ENCODE results near the gene CDC14A. TPM values are rescaled to one million over a fixed set of nuclear protein-coding genes. Genes with fewer than 3 reads are reported as not detected.

Gene CDC14A
- total and polyA plus RNA-seq, 9 donors = 3.8 to 6.6 (median 4.6) TPM

DNA sequence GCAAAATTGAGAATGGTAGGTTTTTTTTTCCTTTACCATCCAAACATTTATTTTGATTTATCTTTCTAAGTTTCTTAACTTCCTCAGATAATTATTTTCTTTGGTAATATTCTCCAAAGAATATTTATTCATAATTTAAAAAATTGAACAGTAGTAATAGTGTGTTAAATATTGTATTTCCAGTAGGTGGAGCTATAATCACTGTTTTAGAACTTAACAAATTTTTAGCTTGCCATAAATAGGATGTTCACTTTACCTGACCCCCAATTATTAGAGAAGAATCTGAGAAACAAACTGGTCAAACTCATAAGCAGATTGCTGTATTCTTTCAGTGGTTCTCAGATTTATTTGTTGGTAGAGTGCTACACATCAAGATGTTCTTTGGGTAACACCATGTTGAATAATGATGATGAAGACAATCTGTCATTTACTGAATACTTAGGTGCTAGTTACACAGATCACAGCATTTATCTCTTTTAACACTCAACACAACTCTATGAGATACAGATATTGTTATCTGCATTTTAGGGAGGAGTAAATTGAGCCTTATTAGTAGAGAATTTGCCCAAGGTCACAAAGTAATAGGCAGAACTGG lies 103.3 kb downstream of the CDC14A start:
- Histone ChIP-seq H3K9me3 (replicated peaks; ENCODE audit: control insufficient read depth, low read depth, low read length) (no peaks in the 10 kb centered on the region), H3K4me3 (ENCODE audit: low read length) (no peak overlapping the region), H3K4me1 (ENCODE audit: control insufficient read depth, insufficient read depth, low read length) (no peaks in the 10 kb centered on the region), H3K27ac (ENCODE audit: low read length) (no peak overlapping the region), H3K36me3 (ENCODE audit: control insufficient read depth, insufficient read depth, low read length) (peaks cover 4% of the 10 kb centered on the region), H3K27me3 (ENCODE audit: control insufficient read depth, insufficient read depth, low read length) (no peaks in the 10 kb centered on the region)
- no peak for DNase-seq

DNA sequence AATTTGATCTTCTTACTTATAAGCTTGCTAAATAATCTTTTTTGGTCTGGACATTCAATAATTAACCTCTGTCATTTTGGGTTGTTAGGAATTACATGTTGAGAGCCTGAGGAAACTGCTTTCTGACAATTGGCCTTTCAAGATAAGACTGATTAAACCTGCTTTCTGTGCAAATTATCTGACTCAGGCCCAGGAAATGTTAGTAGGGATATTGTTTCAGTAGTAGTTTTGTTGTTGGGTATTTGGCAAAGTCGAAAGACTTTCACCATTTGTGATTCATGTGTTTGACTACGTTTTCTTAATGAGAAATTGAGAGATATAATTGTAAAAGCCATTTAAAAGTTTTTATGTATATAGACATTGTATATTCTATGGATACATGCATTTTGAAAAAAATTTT lies 104.6 kb downstream of the CDC14A start:
- H3K9me3 ChIP-seq (replicated peaks; ENCODE audit: control insufficient read depth, low read depth, low read length) = no peaks in the 10 kb centered on the region
- WGBS (ENCODE audit: insufficient coverage) = no CpG with 5 or more reads among the region's 2 CpGs
- H3K27ac ChIP-seq (ENCODE audit: low read length) = no peak overlapping the region
- H3K4me3 ChIP-seq (ENCODE audit: low read length) = no peak overlapping the region
- no peak for DNase-seq
- peaks cover 8% of the 10 kb centered on the region for H3K4me1 ChIP-seq (ENCODE audit: control insufficient read depth, insufficient read depth, low read length)
- no peaks in the 10 kb centered on the region for H3K36me3 ChIP-seq (ENCODE audit: control insufficient read depth, insufficient read depth, low read length)
- H3K27me3 ChIP-seq (ENCODE audit: control insufficient read depth, insufficient read depth, low read length) = no peaks in the 10 kb centered on the region

DNA sequence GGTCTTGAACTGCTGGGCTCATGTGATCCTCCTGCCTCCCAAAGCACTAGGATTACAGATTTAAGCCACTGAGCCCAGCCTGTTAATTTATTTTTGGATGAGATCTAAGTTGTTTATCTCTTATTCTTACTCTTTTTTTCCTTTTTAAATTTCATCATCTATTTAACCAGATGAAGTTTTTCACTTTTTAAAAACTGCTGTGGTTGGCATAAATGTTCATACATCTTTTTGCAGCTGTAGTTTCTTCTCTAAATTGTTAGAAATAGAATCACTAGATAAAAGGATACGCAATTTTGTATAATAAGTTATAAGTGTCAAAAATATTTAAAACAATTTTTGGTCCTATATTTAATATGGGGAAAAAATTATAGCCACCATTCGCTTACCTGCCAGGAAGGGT lies 105.4 kb downstream of the CDC14A start:
- H3K4me3 ChIP-seq (ENCODE audit: low read length) = no peak overlapping the region
- H3K36me3 ChIP-seq (ENCODE audit: control insufficient read depth, insufficient read depth, low read length) = peaks cover 4% of the 10 kb centered on the region
- DNase-seq = no peak
- WGBS (ENCODE audit: insufficient coverage) = no CpG with 5 or more reads among the region's 2 CpGs
- no peaks in the 10 kb centered on the region for H3K9me3 ChIP-seq (replicated peaks; ENCODE audit: control insufficient read depth, low read depth, low read length)
- H3K27ac ChIP-seq (ENCODE audit: low read length) = no peak overlapping the region
- H3K27me3 ChIP-seq (ENCODE audit: control insufficient read depth, insufficient read depth, low read length) = no peaks in the 10 kb centered on the region
- peaks cover 8% of the 10 kb centered on the region for H3K4me1 ChIP-seq (ENCODE audit: control insufficient read depth, insufficient read depth, low read length)

DNA sequence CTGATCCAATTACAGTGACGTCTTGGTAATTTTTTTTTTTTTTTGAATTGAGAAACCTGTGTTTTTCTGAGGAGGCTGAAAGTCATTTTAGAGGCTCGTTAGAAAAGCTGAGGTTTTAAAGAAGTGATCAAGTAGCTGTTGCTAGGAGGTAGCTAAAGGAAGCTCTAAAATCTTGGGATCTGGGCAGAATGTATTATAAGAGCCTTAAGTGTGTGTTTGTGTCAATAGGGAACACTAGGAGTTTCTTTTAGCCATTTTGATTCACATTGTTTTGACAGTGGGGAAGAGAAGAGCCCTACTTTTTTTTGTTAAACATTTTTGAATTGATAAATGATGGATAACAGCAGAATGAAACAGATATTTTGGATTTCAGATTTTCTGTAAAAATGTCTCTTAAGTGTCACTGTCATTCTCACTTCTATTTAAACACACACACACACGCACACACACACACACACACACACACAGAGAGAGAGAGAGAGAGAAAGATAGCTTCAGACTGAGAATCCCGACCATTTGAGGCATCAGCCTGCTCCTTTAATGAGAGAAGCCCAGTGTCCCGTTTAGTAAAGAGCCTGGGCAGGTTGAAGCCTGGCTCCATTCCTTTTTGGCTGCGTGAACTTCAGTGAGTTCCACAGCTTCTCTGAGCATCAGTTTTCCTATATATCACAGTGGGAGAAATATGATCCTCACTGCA lies 106.5 kb downstream of the CDC14A start:
- no peak overlapping the region for H3K27ac ChIP-seq (ENCODE audit: low read length)
- DNase-seq = no peak
- WGBS (ENCODE audit: insufficient coverage) = 57% methylated on average over 2 of the region's 6 CpGs
- peaks cover 4% of the 10 kb centered on the region for H3K36me3 ChIP-seq (ENCODE audit: control insufficient read depth, insufficient read depth, low read length)
- H3K9me3 ChIP-seq (replicated peaks; ENCODE audit: control insufficient read depth, low read depth, low read length) = no peaks in the 10 kb centered on the region
- peaks cover 8% of the 10 kb centered on the region for H3K4me1 ChIP-seq (ENCODE audit: control insufficient read depth, insufficient read depth, low read length)
- H3K4me3 ChIP-seq (ENCODE audit: low read length) = no peak overlapping the region
- no peaks in the 10 kb centered on the region for H3K27me3 ChIP-seq (ENCODE audit: control insufficient read depth, insufficient read depth, low read length)

DNA sequence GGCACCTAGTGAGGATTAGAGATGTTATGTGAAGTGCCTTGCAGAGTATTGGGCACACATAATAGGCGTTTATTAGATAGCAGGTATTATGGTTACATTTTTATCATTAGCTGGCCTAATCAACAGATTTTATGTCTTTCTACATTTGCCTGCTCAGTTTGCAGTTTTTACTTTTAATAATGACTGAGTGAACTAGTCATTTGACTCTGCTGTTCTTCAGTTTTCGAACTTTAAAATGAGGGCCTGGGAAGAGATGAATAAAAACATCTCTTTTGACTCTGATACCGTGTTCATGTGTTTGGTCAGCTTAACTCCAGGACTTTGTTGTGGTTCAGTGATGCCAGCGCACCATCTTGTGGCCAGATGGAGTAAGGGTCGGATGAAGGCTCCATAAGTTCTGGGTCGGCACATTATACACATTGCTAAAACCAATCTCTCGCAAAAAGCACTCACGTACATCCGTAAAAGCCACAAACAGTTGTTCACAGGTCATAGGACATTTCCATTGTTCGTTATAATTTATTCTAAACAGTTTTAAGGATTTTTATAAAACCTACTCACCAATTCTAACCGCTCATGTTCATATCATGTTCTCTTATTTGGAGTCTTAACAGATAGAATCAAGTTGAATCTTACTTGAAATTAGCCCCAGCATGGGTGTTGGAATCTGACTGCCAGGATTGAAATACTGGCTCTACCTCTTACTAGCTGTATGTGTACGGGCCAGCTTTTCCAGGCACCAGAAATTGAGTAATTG lies 107.2 kb downstream of the CDC14A start:
- Histone ChIP-seq H3K9me3 (replicated peaks; ENCODE audit: control insufficient read depth, low read depth, low read length) (no peaks in the 10 kb centered on the region), H3K36me3 (ENCODE audit: control insufficient read depth, insufficient read depth, low read length) (peaks cover 4% of the 10 kb centered on the region), H3K4me3 (ENCODE audit: low read length) (no peak overlapping the region), H3K27ac (ENCODE audit: low read length) (no peak overlapping the region), H3K4me1 (ENCODE audit: control insufficient read depth, insufficient read depth, low read length) (peaks cover 8% of the 10 kb centered on the region), H3K27me3 (ENCODE audit: control insufficient read depth, insufficient read depth, low read length) (no peaks in the 10 kb centered on the region)
- WGBS (ENCODE audit: insufficient coverage) = 0% methylated on average over 3 of the region's 12 CpGs
- DNase-seq = peak; percentile 90

- H3K27ac ChIP-seq (ENCODE audit: low read length) = peak overlapping the region; percentile 69
- H3K9me3 ChIP-seq (replicated peaks; ENCODE audit: control insufficient read depth, low read depth, low read length) = no peaks in the 10 kb centered on the region
- 31% methylated on average over 2 of the region's 4 CpGs for WGBS (ENCODE audit: insufficient coverage)
- H3K4me3 ChIP-seq (ENCODE audit: low read length) = no peak overlapping the region
- peaks cover 4% of the 10 kb centered on the region for H3K36me3 ChIP-seq (ENCODE audit: control insufficient read depth, insufficient read depth, low read length)
- peak; percentile 93 for DNase-seq
- no peaks in the 10 kb centered on the region for H3K27me3 ChIP-seq (ENCODE audit: control insufficient read depth, insufficient read depth, low read length)
- peaks cover 8% of the 10 kb centered on the region for H3K4me1 ChIP-seq (ENCODE audit: control insufficient read depth, insufficient read depth, low read length)
Observed at GRCh38 chr1:100461222-100461621, 108.9 kb downstream of the CDC14A start.

GRCh38 chr1:100462326-100463025 lies 110.2 kb downstream of the CDC14A start:
- Histone ChIP-seq H3K36me3 (ENCODE audit: control insufficient read depth, insufficient read depth, low read length) (peaks cover 4% of the 10 kb centered on the region), H3K4me3 (ENCODE audit: low read length) (no peak overlapping the region), H3K4me1 (ENCODE audit: control insufficient read depth, insufficient read depth, low read length) (peaks cover 8% of the 10 kb centered on the region), H3K9me3 (replicated peaks; ENCODE audit: control insufficient read depth, low read depth, low read length) (no peaks in the 10 kb centered on the region), H3K27me3 (ENCODE audit: control insufficient read depth, insufficient read depth, low read length) (no peaks in the 10 kb centered on the region), H3K27ac (ENCODE audit: low read length) (no peak overlapping the region)
- DNase-seq = no peak
- 69% methylated on average over 5 of the region's 13 CpGs for WGBS (ENCODE audit: insufficient coverage)

- WGBS (ENCODE audit: insufficient coverage) = 13% methylated on average over 1 of the region's 10 CpGs
- DNase-seq = peak; percentile 73
- Histone ChIP-seq H3K4me3 (ENCODE audit: low read length) (no peak overlapping the region), H3K9me3 (replicated peaks; ENCODE audit: control insufficient read depth, low read depth, low read length) (no peaks in the 10 kb centered on the region), H3K4me1 (ENCODE audit: control insufficient read depth, insufficient read depth, low read length) (peaks cover 8% of the 10 kb centered on the region), H3K27me3 (ENCODE audit: control insufficient read depth, insufficient read depth, low read length) (no peaks in the 10 kb centered on the region), H3K36me3 (ENCODE audit: control insufficient read depth, insufficient read depth, low read length) (peaks cover 4% of the 10 kb centered on the region), H3K27ac (ENCODE audit: low read length) (no peak overlapping the region)
Observed at GRCh38 chr1:100463791-100464424, 111.6 kb downstream of the CDC14A start.

DNA sequence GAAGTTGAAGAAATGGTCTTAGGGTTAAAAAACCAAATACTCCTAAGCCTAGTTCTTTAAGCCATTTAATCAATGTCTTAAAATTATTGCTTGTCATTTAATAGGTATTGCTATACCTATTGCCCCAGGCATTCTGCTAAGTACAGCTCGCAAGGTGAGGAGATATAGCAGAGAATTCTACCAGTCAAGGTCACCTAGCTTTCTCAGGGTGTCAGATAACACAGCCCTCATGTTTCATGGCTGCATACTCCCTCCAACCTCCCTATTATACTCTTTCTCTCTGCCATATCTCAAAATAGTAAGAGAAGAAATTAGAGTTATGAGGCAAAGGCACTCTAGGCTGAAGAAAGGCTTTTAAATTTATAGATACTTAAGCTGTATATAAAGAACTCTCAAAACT lies 117.3 kb downstream of the CDC14A start:
- H3K27me3 ChIP-seq (ENCODE audit: control insufficient read depth, insufficient read depth, low read length) = no peaks in the 10 kb centered on the region
- H3K27ac ChIP-seq (ENCODE audit: low read length) = no peak overlapping the region
- no peaks in the 10 kb centered on the region for H3K36me3 ChIP-seq (ENCODE audit: control insufficient read depth, insufficient read depth, low read length)
- H3K4me1 ChIP-seq (ENCODE audit: control insufficient read depth, insufficient read depth, low read length) = no peaks in the 10 kb centered on the region
- no CpG with 5 or more reads among the region's 1 CpG for whole genome bisulfite sequencing (ENCODE audit: insufficient coverage)
- no peak overlapping the region for H3K4me3 ChIP-seq (ENCODE audit: low read length)
- no peaks in the 10 kb centered on the region for H3K9me3 ChIP-seq (replicated peaks; ENCODE audit: control insufficient read depth, low read depth, low read length)
- DNase-seq = no peak

- Histone ChIP-seq H3K4me3 (ENCODE audit: low read length) (no peak overlapping the region), H3K36me3 (ENCODE audit: control insufficient read depth, insufficient read depth, low read length) (peaks cover 3% of the 10 kb centered on the region), H3K27me3 (ENCODE audit: control insufficient read depth, insufficient read depth, low read length) (no peaks in the 10 kb centered on the region), H3K27ac (ENCODE audit: low read length) (no peak overlapping the region), H3K9me3 (replicated peaks; ENCODE audit: control insufficient read depth, low read depth, low read length) (no peaks in the 10 kb centered on the region), H3K4me1 (ENCODE audit: control insufficient read depth, insufficient read depth, low read length) (peaks cover 2% of the 10 kb centered on the region)
- DNase-seq = peak; percentile 71
Observed at GRCh38 chr1:100474834-100475233, 122.5 kb downstream of the CDC14A start.

Data from muscle of leg (tissue), 11 donors.